BJ (cell line): ENCODE data around the gene CLEC3A. TPM values are rescaled to one million over a fixed set of nuclear protein-coding genes. Genes with fewer than 3 reads are reported as not detected.
"Not testable (repeated sequence)": the region's sequence is repeated elsewhere in the genome, so short reads cannot be mapped to it uniquely, and the experiment has no call there.

Source experiments
- CTCF ChIA-PET: fragments of 350-600 bp; formaldehyde crosslinking; extraction: SDS; loops from one replicate; lab custom pipeline; 2021; ENCODE audit warnings: antibody characterized with exemption, inconsistent platforms; lab: Yijun Ruan, JAX
- POLR2A ChIA-PET: fragments of 300-600 bp; sonication (Branson Sonifier 250); formaldehyde crosslinking; extraction: SDS; loops from one replicate; lab custom pipeline; 2021; ENCODE audit warnings: antibody characterized with exemption; lab: Charles Lee
- DNase-seq: peaks from one replicate; pipeline ENCODE4 v3.0.0-alpha.2; 2011; ENCODE audit warnings: low read depth
- H3K27me3 ChIP-seq: 2 replicates; pipeline ENCODE4 v1.6.0; 2011; ENCODE audit warnings: low read length; ENCODE audit not compliant: control insufficient read depth, insufficient read depth
- H3K36me3 ChIP-seq: 2 replicates; pipeline ENCODE4 v1.5.1; 2011; ENCODE audit warnings: low read length; ENCODE audit not compliant: control insufficient read depth, insufficient read depth
- H3K4me3 ChIP-seq: 2 replicates; pipeline ENCODE4 v1.5.1; 2011; ENCODE audit warnings: low read depth, mild to moderate bottlenecking, control low read depth, low read length
- CTCF ChIP-seq: IDR thresholded peaks from 2 replicates; pipeline ENCODE4 v1.5.1; 2011; ENCODE audit warnings: low read depth, mild to moderate bottlenecking, control low read depth, inconsistent platforms, low read length, moderate library complexity; ENCODE audit not compliant: insufficient read depth
- polyA plus RNA-seq: library from polyadenylated mRNA; depleted of rRNA; stranded (reverse); fragments of >200 nt; gene quantifications from 2 replicates; pipeline ENCODE4 v1.2.3, GENCODE V29; 2011

CLEC3A gene
- polyA plus RNA-seq, 1 experiment, result not detected

GRCh38 chr16:77986011-77986740 is 36.2 kb upstream of the CLEC3A start:
- ChIA-PET POLR2A (no interaction called here), CTCF (no interaction called here)
- no peak for TF ChIP-seq CTCF
- H3K36me3 ChIP-seq, result no peaks in the 10 kb centered on the region
- no peak for DNase-seq
- no peak overlapping the region for H3K4me3 ChIP-seq
- H3K27me3 ChIP-seq, result no peaks in the 10 kb centered on the region

DNA sequence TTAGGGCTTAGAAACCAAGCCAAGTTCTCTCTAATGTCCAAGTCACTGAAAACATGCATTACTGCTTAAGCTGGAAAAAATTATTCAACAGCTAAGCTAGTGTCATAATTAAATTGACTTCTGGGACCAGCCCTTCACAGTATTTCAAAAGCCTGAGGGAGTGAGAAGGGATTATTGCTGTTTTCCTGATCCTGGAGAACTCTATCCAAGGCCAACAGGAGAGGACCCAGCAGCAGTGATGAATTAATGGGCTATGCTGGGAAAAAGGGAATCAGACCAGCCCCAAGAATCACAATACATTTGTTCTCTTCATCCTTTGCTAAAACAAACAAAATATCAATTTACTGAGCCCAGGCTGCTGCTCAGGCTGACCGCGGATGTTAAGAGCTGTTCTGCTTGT is 34.5 kb upstream of the CLEC3A start:
- no peaks in the 10 kb centered on the region for H3K36me3 ChIP-seq
- POLR2A ChIA-PET, result no interaction called here
- CTCF ChIA-PET, result no interaction called here
- no peak overlapping the region for H3K4me3 ChIP-seq
- H3K27me3 ChIP-seq, result no peaks in the 10 kb centered on the region
- DNase-seq, result no peak
- TF ChIP-seq CTCF, result no peak

DNA sequence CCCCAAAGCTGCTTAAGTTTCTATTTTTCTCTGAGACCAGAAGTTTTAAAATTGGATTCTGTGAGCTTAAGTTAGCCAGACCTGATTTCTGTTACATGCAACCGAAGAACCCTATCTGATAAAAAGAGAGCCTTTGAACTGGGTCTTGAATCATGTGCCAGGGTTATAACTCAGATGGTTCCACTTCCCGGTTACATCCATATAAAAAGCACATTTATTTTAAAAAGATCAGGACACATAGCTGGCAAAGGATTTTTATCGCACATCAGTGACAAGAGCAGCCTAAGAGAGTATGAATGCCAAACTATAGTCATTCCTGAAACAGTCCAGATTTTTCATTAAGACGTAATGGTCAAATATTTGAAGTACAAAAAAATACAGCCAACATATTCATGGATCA is 32.5 kb upstream of the CLEC3A start:
- CTCF ChIA-PET, result no interaction called here
- Histone ChIP-seq H3K4me3 (no peak overlapping the region), H3K27me3 (no peaks in the 10 kb centered on the region), H3K36me3 (no peaks in the 10 kb centered on the region)
- TF ChIP-seq CTCF, result no peak
- no peak for DNase-seq
- POLR2A ChIA-PET, result no interaction called here

GRCh38 chr16:77991701-77992100 is 30.6 kb upstream of the CLEC3A start:
- ChIA-PET CTCF (interaction anchor here (0.9 kb wide), 1 partner anchor 11 kb away, joined by 6 read pairs; no protein-coding TSS in a partner anchor), POLR2A (no interaction called here)
- no peak for TF ChIP-seq CTCF
- Histone ChIP-seq H3K36me3 (no peaks in the 10 kb centered on the region), H3K4me3 (no peak overlapping the region), H3K27me3 (no peaks in the 10 kb centered on the region)
- DNase-seq, result no peak

DNA sequence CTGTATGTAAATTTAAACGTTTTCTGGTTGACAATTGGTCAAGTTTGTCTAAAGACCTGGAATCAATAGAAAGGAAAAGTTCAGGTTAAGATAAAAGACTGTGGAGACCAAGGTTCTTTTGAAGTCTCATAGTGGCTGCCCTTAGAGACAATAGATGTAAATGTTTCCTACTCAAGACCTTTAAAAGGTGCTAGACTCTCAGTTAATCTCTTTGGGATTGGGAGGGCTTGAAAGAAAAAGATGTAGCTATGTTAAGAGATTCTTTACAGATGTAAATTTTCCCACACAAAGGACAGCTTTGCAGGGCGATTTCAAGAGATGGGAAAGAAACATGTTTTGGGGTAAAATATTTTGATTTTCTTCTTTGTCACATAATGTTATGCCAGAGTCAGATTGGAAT is 30.0 kb upstream of the CLEC3A start:
- DNase-seq, H3K36me3 ChIP-seq, H3K27me3 ChIP-seq, H3K4me3 ChIP-seq, POLR2A ChIA-PET: not testable (repeated sequence)
- CTCF ChIA-PET, result interaction anchor here (0.9 kb wide), 1 partner anchor 10 kb away, joined by 6 read pairs; no protein-coding TSS in a partner anchor
